Right lobe of liver (tissue), 6 donors: ENCODE results near the gene SCRN2. TPM values are rescaled to one million over a fixed set of nuclear protein-coding genes. Genes with fewer than 3 reads are reported as not detected.

Experiments
- ATAC-seq, 4 donors: fragments of 200-7000 bp; cut with Tn5 transposase; one replicate each; pipeline ENCODE4 v1.9.1; 2020; ENCODE audit warnings: mild to moderate bottlenecking in 4 of 4, moderate library complexity in 4 of 4
- DNase-seq, 3 donors: peaks; one replicate each; pipeline ENCODE4 v3.0.0-alpha.2; 2020
- H3K27ac ChIP-seq, 3 donors: fragments of 200-600 bp; one replicate each; pipeline ENCODE4 v1.8.0; 2022
- H3K27me3 ChIP-seq, 2 donors: fragments of 200-600 bp; one replicate each; pipeline ENCODE4 v1.8.0; 2022
- H3K36me3 ChIP-seq, 4 donors: fragments of 200-600 bp; sonication (generic) in 1 of 4; one replicate each; pipeline versions ENCODE4 v1.5.1 to v1.8.0; 2017 to 2022; ENCODE audit warnings: control low read depth in 1 of 4
- H3K4me1 ChIP-seq, 4 donors: fragments of 200-600 bp; sonication (generic) in 1 of 4; one replicate each; pipeline versions ENCODE4 v1.5.1 to v1.8.0; 2017 to 2022; ENCODE audit warnings: control low read depth in 1 of 4
- H3K4me3 ChIP-seq, 3 donors: fragments of 200-600 bp; one replicate each; pipeline ENCODE4 v1.8.0; 2022
- H3K9me3 ChIP-seq, 4 donors: fragments of 200-600 bp; sonication (generic) in 1 of 4; one replicate each; pipeline versions ENCODE4 v1.5.1 to v1.8.0; 2017 to 2022; ENCODE audit warnings: control low read depth in 1 of 4
- CTCF ChIP-seq, 4 donors: fragments of 200-600 bp in 3 of 4; fragments of 450-650 bp in 1 of 4; IDR thresholded peaks; one replicate each; pipeline versions ENCODE4 v1.5.1 to v1.8.0; 2016 to 2022; ENCODE audit warnings: antibody characterized with exemption in 4 of 4, mild to moderate bottlenecking in 2 of 4
- POLR2A ChIP-seq: fragments of 450-650 bp; IDR thresholded peaks from one replicate; pipeline ENCODE4 v1.6.1; 2017; ENCODE audit warnings: antibody characterized with exemption, mild to moderate bottlenecking
- WGBS: methylation state at CpG from one replicate; pipeline ENCODE4 v1.1.6; 2018; ENCODE audit warnings: low coverage, low lambda C conversion rate; ENCODE audit not compliant: insufficient coverage; ENCODE audit errors: missing lambda C conversion rate; 5-methylcytosine and 5-hydroxymethylcytosine counted together
- intact Hi-C, 2 donors: fragments of 100-400 bp; cut with DNase I; formaldehyde crosslinking; loops; one replicate each; pipeline versions ENCODE4 v1.11.2 to v1.14.1; 2022
- total RNA-seq, 6 experiments: library from RNA; depleted of rRNA in 2 of 6; stranded (reverse); fragments of >200 nt in 2 of 6; fragmentation: NEBNext Ultra II Directional in 3 of 6; extraction: Animal tissue kit (Norgen Biotek cat#: 25700) in 3 of 6; gene quantifications; one replicate each; pipeline versions ENCODE4 v1.1.0 to v1.2.4, GENCODE V29; 2016 to 2023
- donor health status: DM: no; HTN: yes; CAD: no.
- donor health status: DM: no; HTN: no; CAD: no.
- donor health status: DM: no; HTN: no; CAD: no.
- donor health status: DM: no; HTN: yes; CAD: no.
- donor health status: DM: no; HTN: yes; CAD: no.

Gene SCRN2
- total RNA-seq, 6 experiments from 2014 or later, result 18.1 to 25.7 (median 19.6) TPM

- no peaks in the 10 kb centered on the region for H3K4me1 ChIP-seq
- no peak for TF ChIP-seq POLR2A
- TF ChIP-seq CTCF (IDR thresholded peaks at IDR 0.05), result no peak
- no peak for ATAC-seq
- H3K27me3 ChIP-seq, result no peaks in the 10 kb centered on the region
- H3K27ac ChIP-seq, result no peak overlapping the region
- WGBS, result 64% methylated on average over 2 of the region's 6 CpGs
- intact Hi-C loops, result loop anchor here in 1 of 2 donors (10.0 kb wide), 1 partner anchor 99 kb away; no protein-coding TSS in a partner anchor
- H3K9me3 ChIP-seq, result no peaks in the 10 kb centered on the region
- DNase-seq, result peak in 1 of 3 donors; percentile 17
- no peaks in the 10 kb centered on the region for H3K36me3 ChIP-seq
- no peak overlapping the region for H3K4me3 ChIP-seq
Measured at GRCh38 chr17:47803751-47804150, 37.3 kb downstream of the SCRN2 start.

- no peak overlapping the region for H3K4me3 ChIP-seq
- no peak overlapping the region for H3K27ac ChIP-seq
- H3K4me1 ChIP-seq, result no peaks in the 10 kb centered on the region
- no peaks in the 10 kb centered on the region for H3K36me3 ChIP-seq
- no peaks in the 10 kb centered on the region for H3K27me3 ChIP-seq
- peak in 1 of 3 donors; percentile 5 for DNase-seq
- 39% methylated on average over 3 of the region's 5 CpGs for WGBS
- intact Hi-C loops, result loop anchor here in 1 of 2 donors (10.0 kb wide), 1 partner anchor 98 kb away; no protein-coding TSS in a partner anchor
- no peak for ATAC-seq
- no peaks in the 10 kb centered on the region for H3K9me3 ChIP-seq
- TF ChIP-seq POLR2A, result no peak
- TF ChIP-seq CTCF (IDR thresholded peaks at IDR 0.05), result no peak
Measured at GRCh38 chr17:47803201-47803600, 37.9 kb downstream of the SCRN2 start.

GRCh38 chr17:47802341-47803022 lies 38.6 kb downstream of the SCRN2 start:
- H3K27ac ChIP-seq, result no peak overlapping the region
- H3K27me3 ChIP-seq, result no peaks in the 10 kb centered on the region
- ATAC-seq, result peak; percentile 79 to 89 (median 85)
- WGBS, result 12% methylated on average over 5 of the region's 9 CpGs
- no peaks in the 10 kb centered on the region for H3K4me1 ChIP-seq
- no peak overlapping the region for H3K4me3 ChIP-seq
- DNase-seq, result peak in 1 of 3 donors; percentile 50
- H3K36me3 ChIP-seq, result no peaks in the 10 kb centered on the region
- H3K9me3 ChIP-seq, result no peaks in the 10 kb centered on the region
- no peak for TF ChIP-seq POLR2A
- TF ChIP-seq CTCF (IDR thresholded peaks at IDR 0.05), result peak; percentile 41 to 61 (median 54)
- intact Hi-C loops, result loop anchor here in 1 of 2 donors (10.0 kb wide), 1 partner anchor 98 kb away; no protein-coding TSS in a partner anchor

- Histone ChIP-seq H3K4me3 (no peak overlapping the region), H3K27ac (no peak overlapping the region), H3K36me3 (no peaks in the 10 kb centered on the region), H3K4me1 (no peaks in the 10 kb centered on the region), H3K27me3 (no peaks in the 10 kb centered on the region), H3K9me3 (no peaks in the 10 kb centered on the region)
- WGBS, result 27% methylated on average over 5 of the region's 6 CpGs
- intact Hi-C loops, result loop anchor here in 1 of 2 donors (10.0 kb wide), 1 partner anchor 97 kb away; no protein-coding TSS in a partner anchor
- DNase-seq, result peak in 1 of 3 donors; percentile 39
- no peak for TF ChIP-seq POLR2A
- TF ChIP-seq CTCF (IDR thresholded peaks at IDR 0.05), result no peak
- no peak for ATAC-seq
Measured at GRCh38 chr17:47801906-47802305, 39.2 kb downstream of the SCRN2 start.
